ENCODE measurements around the gene IL20.
"Not testable (repeated sequence)": the region's sequence is repeated elsewhere in the genome, so short reads cannot be mapped to it uniquely, and the experiment has no call there.

The IL20 gene

GRCh38 chr1:206841609-206842323, 23.7 kb upstream of the IL20 start:
- Histone ChIP-seq H3K9me3 (ENCODE audit: control insufficient read depth in 2 of 2, low read length in 2 of 2) (no peaks in the 10 kb centered on the region), H3K27ac (ENCODE audit: low read depth in 2 of 2, low read length in 2 of 2) (no peak overlapping the region), H3K4me3 (ENCODE audit: low read length in 2 of 2) (no peak overlapping the region), H3K36me3 (ENCODE audit: control insufficient read depth in 2 of 2, insufficient read depth in 2 of 2, low read length in 2 of 2) (no peaks in the 10 kb centered on the region), H3K9ac (ENCODE audit: low read depth in 1 of 2, low read length in 2 of 2) (no peak overlapping the region), H3K27me3 (ENCODE audit: control insufficient read depth in 2 of 2, insufficient read depth in 2 of 2, low read length in 2 of 2) (peaks cover 0 to under 1% of the 10 kb centered on the region in 2 donors), H3K4me1 (ENCODE audit: control insufficient read depth in 2 of 2, insufficient read depth in 2 of 2, low read length in 2 of 2) (no peaks in the 10 kb centered on the region)

- Histone ChIP-seq H3K9ac (ENCODE audit: low read depth in 1 of 2, low read length in 2 of 2) (no peak overlapping the region), H3K9me3 (ENCODE audit: control insufficient read depth in 2 of 2, low read length in 2 of 2) (no peaks in the 10 kb centered on the region), H3K36me3 (ENCODE audit: control insufficient read depth in 2 of 2, insufficient read depth in 2 of 2, low read length in 2 of 2) (no peaks in the 10 kb centered on the region), H3K4me1 (ENCODE audit: control insufficient read depth in 2 of 2, insufficient read depth in 2 of 2, low read length in 2 of 2) (no peaks in the 10 kb centered on the region), H3K27me3 (ENCODE audit: control insufficient read depth in 2 of 2, insufficient read depth in 2 of 2, low read length in 2 of 2) (no peaks in the 10 kb centered on the region), H3K4me3 (ENCODE audit: low read length in 2 of 2) (no peak overlapping the region), H3K27ac (ENCODE audit: low read depth in 2 of 2, low read length in 2 of 2) (no peak overlapping the region)
Measured at GRCh38 chr1:206842854-206843253, 22.6 kb upstream of the IL20 start.

GRCh38 chr1:206843626-206844025, 21.8 kb upstream of the IL20 start:
- Histone ChIP-seq H3K36me3 (ENCODE audit: control insufficient read depth in 2 of 2, insufficient read depth in 2 of 2, low read length in 2 of 2) (no peaks in the 10 kb centered on the region), H3K27ac (ENCODE audit: low read depth in 2 of 2, low read length in 2 of 2) (no peak overlapping the region), H3K4me3 (ENCODE audit: low read length in 2 of 2) (no peak overlapping the region), H3K4me1 (ENCODE audit: control insufficient read depth in 2 of 2, insufficient read depth in 2 of 2, low read length in 2 of 2) (no peaks in the 10 kb centered on the region), H3K27me3 (ENCODE audit: control insufficient read depth in 2 of 2, insufficient read depth in 2 of 2, low read length in 2 of 2) (no peaks in the 10 kb centered on the region), H3K9me3 (ENCODE audit: control insufficient read depth in 2 of 2, low read length in 2 of 2) (no peaks in the 10 kb centered on the region), H3K9ac (ENCODE audit: low read depth in 1 of 2, low read length in 2 of 2) (no peak overlapping the region)

GRCh38 chr1:206846487-206846886, 18.9 kb upstream of the IL20 start:
- Histone ChIP-seq H3K4me3 (ENCODE audit: low read length in 2 of 2) (no peak overlapping the region), H3K27ac (ENCODE audit: low read depth in 2 of 2, low read length in 2 of 2) (no peak overlapping the region), H3K9ac (ENCODE audit: low read depth in 1 of 2, low read length in 2 of 2) (no peak overlapping the region), H3K36me3 (ENCODE audit: control insufficient read depth in 2 of 2, insufficient read depth in 2 of 2, low read length in 2 of 2) (no peaks in the 10 kb centered on the region), H3K4me1 (ENCODE audit: control insufficient read depth in 2 of 2, insufficient read depth in 2 of 2, low read length in 2 of 2) (no peaks in the 10 kb centered on the region), H3K27me3 (ENCODE audit: control insufficient read depth in 2 of 2, insufficient read depth in 2 of 2, low read length in 2 of 2) (no peaks in the 10 kb centered on the region), H3K9me3 (ENCODE audit: control insufficient read depth in 2 of 2, low read length in 2 of 2) (no peaks in the 10 kb centered on the region)

- H3K9me3 ChIP-seq (ENCODE audit: control insufficient read depth in 2 of 2, low read length in 2 of 2): no peaks in the 10 kb centered on the region
- H3K36me3 ChIP-seq (ENCODE audit: control insufficient read depth in 2 of 2, insufficient read depth in 2 of 2, low read length in 2 of 2): no peaks in the 10 kb centered on the region
- H3K27me3 ChIP-seq (ENCODE audit: control insufficient read depth in 2 of 2, insufficient read depth in 2 of 2, low read length in 2 of 2): no peaks in the 10 kb centered on the region
- H3K4me1 ChIP-seq (ENCODE audit: control insufficient read depth in 2 of 2, insufficient read depth in 2 of 2, low read length in 2 of 2): no peaks in the 10 kb centered on the region
- no peak overlapping the region for H3K4me3 ChIP-seq (ENCODE audit: low read length in 2 of 2)
- no peak overlapping the region for H3K9ac ChIP-seq (ENCODE audit: low read depth in 1 of 2, low read length in 2 of 2)
- H3K27ac ChIP-seq (ENCODE audit: low read depth in 2 of 2, low read length in 2 of 2): no peak overlapping the region
Measured at GRCh38 chr1:206847337-206847834, 18.0 kb upstream of the IL20 start.

- H3K27me3 ChIP-seq (ENCODE audit: control insufficient read depth in 2 of 2, insufficient read depth in 2 of 2, low read length in 2 of 2): no peaks in the 10 kb centered on the region
- H3K9ac ChIP-seq (ENCODE audit: low read depth in 1 of 2, low read length in 2 of 2): no peak overlapping the region
- H3K4me1 ChIP-seq (ENCODE audit: control insufficient read depth in 2 of 2, insufficient read depth in 2 of 2, low read length in 2 of 2): no peaks in the 10 kb centered on the region
- no peaks in the 10 kb centered on the region for H3K36me3 ChIP-seq (ENCODE audit: control insufficient read depth in 2 of 2, insufficient read depth in 2 of 2, low read length in 2 of 2)
- no peaks in the 10 kb centered on the region for H3K9me3 ChIP-seq (ENCODE audit: control insufficient read depth in 2 of 2, low read length in 2 of 2)
- H3K4me3 ChIP-seq (ENCODE audit: low read length in 2 of 2): no peak overlapping the region
- no peak overlapping the region for H3K27ac ChIP-seq (ENCODE audit: low read depth in 2 of 2, low read length in 2 of 2)
Measured at GRCh38 chr1:206847946-206848345, 17.5 kb upstream of the IL20 start.

- Histone ChIP-seq H3K4me1 (ENCODE audit: control insufficient read depth in 2 of 2, insufficient read depth in 2 of 2, low read length in 2 of 2) (no peaks in the 10 kb centered on the region), H3K27ac (ENCODE audit: low read depth in 2 of 2, low read length in 2 of 2) (no peak overlapping the region), H3K9ac (ENCODE audit: low read depth in 1 of 2, low read length in 2 of 2) (no peak overlapping the region), H3K4me3 (ENCODE audit: low read length in 2 of 2) (no peak overlapping the region), H3K27me3 (ENCODE audit: control insufficient read depth in 2 of 2, insufficient read depth in 2 of 2, low read length in 2 of 2) (no peaks in the 10 kb centered on the region), H3K36me3 (ENCODE audit: control insufficient read depth in 2 of 2, insufficient read depth in 2 of 2, low read length in 2 of 2) (no peaks in the 10 kb centered on the region), H3K9me3 (ENCODE audit: control insufficient read depth in 2 of 2, low read length in 2 of 2) (no peaks in the 10 kb centered on the region)
Measured at GRCh38 chr1:206850401-206850800, 15.0 kb upstream of the IL20 start.

- Histone ChIP-seq H3K4me3 (ENCODE audit: low read length in 2 of 2) (no peak overlapping the region), H3K4me1 (ENCODE audit: control insufficient read depth in 2 of 2, insufficient read depth in 2 of 2, low read length in 2 of 2) (no peaks in the 10 kb centered on the region), H3K27me3 (ENCODE audit: control insufficient read depth in 2 of 2, insufficient read depth in 2 of 2, low read length in 2 of 2) (no peaks in the 10 kb centered on the region)
Measured at GRCh38 chr1:206851341-206852010, 13.9 kb upstream of the IL20 start.

GRCh38 chr1:206852662-206853061, 12.8 kb upstream of the IL20 start:
- H3K27ac ChIP-seq (ENCODE audit: low read depth in 2 of 2, low read length in 2 of 2); H3K4me1 ChIP-seq (ENCODE audit: control insufficient read depth in 2 of 2, insufficient read depth in 2 of 2, low read length in 2 of 2); H3K4me3 ChIP-seq (ENCODE audit: low read length in 2 of 2); H3K36me3 ChIP-seq (ENCODE audit: control insufficient read depth in 2 of 2, insufficient read depth in 2 of 2, low read length in 2 of 2); H3K9ac ChIP-seq (ENCODE audit: low read depth in 1 of 2, low read length in 2 of 2); H3K27me3 ChIP-seq (ENCODE audit: control insufficient read depth in 2 of 2, insufficient read depth in 2 of 2, low read length in 2 of 2); H3K9me3 ChIP-seq (ENCODE audit: control insufficient read depth in 2 of 2, low read length in 2 of 2): not testable (repeated sequence)

More at GRCh38 chr1:206851341-206852010, 13.9 kb upstream of the IL20 start:
- H3K9me3 ChIP-seq (ENCODE audit: control insufficient read depth in 2 of 2, low read length in 2 of 2): no peaks in the 10 kb centered on the region
- no peak overlapping the region for H3K9ac ChIP-seq (ENCODE audit: low read depth in 1 of 2, low read length in 2 of 2)
- no peak overlapping the region for H3K27ac ChIP-seq (ENCODE audit: low read depth in 2 of 2, low read length in 2 of 2)
- no peaks in the 10 kb centered on the region for H3K36me3 ChIP-seq (ENCODE audit: control insufficient read depth in 2 of 2, insufficient read depth in 2 of 2, low read length in 2 of 2)

- H3K27ac ChIP-seq (ENCODE audit: low read depth in 2 of 2, low read length in 2 of 2); H3K27me3 ChIP-seq (ENCODE audit: control insufficient read depth in 2 of 2, insufficient read depth in 2 of 2, low read length in 2 of 2); H3K9ac ChIP-seq (ENCODE audit: low read depth in 1 of 2, low read length in 2 of 2); H3K4me3 ChIP-seq (ENCODE audit: low read length in 2 of 2); H3K4me1 ChIP-seq (ENCODE audit: control insufficient read depth in 2 of 2, insufficient read depth in 2 of 2, low read length in 2 of 2); H3K9me3 ChIP-seq (ENCODE audit: control insufficient read depth in 2 of 2, low read length in 2 of 2); H3K36me3 ChIP-seq (ENCODE audit: control insufficient read depth in 2 of 2, insufficient read depth in 2 of 2, low read length in 2 of 2): not testable (repeated sequence)
Measured at GRCh38 chr1:206853696-206854095, 11.7 kb upstream of the IL20 start.

All from mucosa of rectum (tissue), 2 donors.